ENCODE results near the gene BANP.

The BANP gene

DNA sequence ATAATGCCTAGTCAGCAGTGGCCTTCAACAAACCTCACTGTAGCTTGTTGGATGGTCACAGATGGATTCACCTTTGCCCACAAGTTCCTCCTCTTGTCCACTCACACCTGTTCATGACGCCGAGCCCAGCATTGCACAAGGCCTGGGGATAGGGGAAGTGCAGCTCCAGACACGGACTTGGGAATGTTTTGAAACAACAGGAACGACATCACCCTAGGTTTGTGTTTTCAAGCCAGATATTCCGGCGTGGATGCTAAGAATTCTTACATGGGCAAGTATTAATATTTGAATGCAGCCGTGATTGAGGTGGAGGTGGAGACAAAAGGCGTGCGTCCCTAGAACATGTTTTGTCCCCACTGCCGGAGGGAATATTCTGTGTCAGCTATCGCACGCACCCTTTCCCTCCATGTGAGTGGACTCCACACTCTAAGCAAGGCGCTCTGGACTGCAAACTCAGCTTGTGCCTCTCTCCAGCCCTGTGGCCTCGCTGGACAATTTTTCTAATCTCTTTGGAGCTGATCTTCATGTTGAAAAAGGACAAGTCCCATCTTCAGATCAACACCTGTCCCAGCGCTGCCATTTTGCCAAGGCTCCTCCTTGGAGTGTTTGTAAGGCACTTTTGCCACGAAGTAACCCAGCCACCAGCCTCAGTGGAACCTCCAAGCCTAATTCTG, 2.0 kb upstream of the BANP start:
- Histone ChIP-seq H3K56ac (ENCODE audit: low read length) (no peak overlapping the region), H3K4me3 (ENCODE audit: low read length) (no peak overlapping the region), H3K4ac (ENCODE audit: low read depth, low read length) (no peak overlapping the region), H3K4me1 (ENCODE audit: control insufficient read depth, low read depth, low read length) (no peaks in the 10 kb centered on the region), H2AK5ac (ENCODE audit: low read length) (no peak overlapping the region), H2BK120ac (ENCODE audit: low read depth, low read length) (no peak overlapping the region), H4K5ac (ENCODE audit: low read length) (no peak overlapping the region), H3K9ac (ENCODE audit: low read length) (no peak overlapping the region), H3K18ac (ENCODE audit: low read length) (no peak overlapping the region), H3K27me3 (ENCODE audit: insufficient read depth, low read length, poor library complexity) (no peaks in the 10 kb centered on the region), H2BK5ac (ENCODE audit: low read length) (no peak overlapping the region), H3K36me3 (ENCODE audit: control insufficient read depth, insufficient read depth, low read length) (no peaks in the 10 kb centered on the region), H3K4me2 (ENCODE audit: low read length) (no peak overlapping the region), H2BK15ac (replicated peaks; ENCODE audit: low read depth) (no peak overlapping the region), H3K79me1 (ENCODE audit: low read length) (peaks cover 7% of the 10 kb centered on the region), H4K8ac (ENCODE audit: low read depth, low read length) (no peak overlapping the region), H3K27ac (ENCODE audit: low read depth, low read length) (no peak overlapping the region), H3K79me2 (ENCODE audit: control insufficient read depth, insufficient read depth, low read length) (peaks cover 24% of the 10 kb centered on the region), H3K23ac (ENCODE audit: low read length) (no peak overlapping the region)
- DNase-seq, result no peak
- WGBS (ENCODE audit: extremely low coverage, insufficient coverage, low lambda C conversion rate), result no CpG with 5 or more reads among the region's 16 CpGs

DNA sequence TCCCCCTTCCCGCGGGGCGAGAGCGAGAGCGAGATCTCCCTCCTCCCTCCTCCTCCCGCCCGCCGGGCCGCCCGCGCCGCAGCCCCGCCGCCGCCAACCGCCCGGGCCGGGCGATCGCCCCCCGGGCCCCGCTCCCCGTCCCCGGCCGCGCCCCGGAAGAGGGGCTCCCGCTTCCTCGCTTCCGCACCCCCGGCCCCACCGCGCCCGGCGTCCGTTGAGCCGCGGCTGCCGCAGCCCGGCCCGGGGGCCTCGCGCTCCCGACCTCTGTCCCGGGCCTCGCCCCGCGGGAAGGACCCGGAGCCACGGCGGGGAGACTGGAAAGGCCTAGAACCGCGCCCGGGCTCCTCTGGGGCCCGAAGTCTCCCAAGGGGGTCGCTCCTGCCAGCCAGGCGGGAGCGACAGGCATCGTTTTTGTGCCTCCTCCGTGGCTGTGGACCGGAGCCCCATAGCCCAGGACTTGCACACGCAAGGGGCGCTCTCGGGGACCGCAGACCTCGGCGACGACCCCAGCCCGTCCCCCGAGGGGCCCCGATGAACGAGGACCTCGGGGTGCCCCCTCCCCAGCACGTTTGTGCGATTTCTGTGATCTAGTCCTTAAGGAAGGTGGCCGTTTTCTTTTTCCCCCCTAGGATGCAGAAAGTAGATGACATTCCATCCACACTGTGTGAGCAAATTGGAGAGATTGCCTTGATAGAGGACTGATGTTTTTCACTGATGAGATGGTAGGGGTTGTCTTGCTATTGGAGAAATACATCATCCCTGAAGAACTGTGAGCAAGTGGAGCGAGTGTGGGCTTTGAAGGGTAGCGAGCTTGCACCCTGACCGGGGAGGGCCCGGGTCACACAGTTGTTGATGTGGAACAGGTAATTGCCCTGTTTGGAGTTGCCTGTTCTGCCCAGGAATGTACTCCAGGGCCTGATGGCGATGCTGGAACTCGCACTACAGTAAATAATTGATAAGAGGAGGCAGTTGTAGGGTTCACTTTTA, 611 bp downstream of the BANP start:
- H2BK120ac ChIP-seq (ENCODE audit: low read depth, low read length), result peak overlapping the region; percentile 16
- no peaks in the 10 kb centered on the region for H3K4me1 ChIP-seq (ENCODE audit: control insufficient read depth, low read depth, low read length)
- peak overlapping the region; percentile 80 for H3K27ac ChIP-seq (ENCODE audit: low read depth, low read length)
- no peak overlapping the region for H4K5ac ChIP-seq (ENCODE audit: low read length)
- H3K23ac ChIP-seq (ENCODE audit: low read length), result peak overlapping the region; percentile 15
- no peak overlapping the region for H2AK5ac ChIP-seq (ENCODE audit: low read length)
- H3K79me1 ChIP-seq (ENCODE audit: low read length), result peaks cover 23% of the 10 kb centered on the region
- no peak overlapping the region for H2BK5ac ChIP-seq (ENCODE audit: low read length)
- no CpG with 5 or more reads among the region's 82 CpGs for WGBS (ENCODE audit: extremely low coverage, insufficient coverage, low lambda C conversion rate)
- peaks cover 50% of the 10 kb centered on the region for H3K79me2 ChIP-seq (ENCODE audit: control insufficient read depth, insufficient read depth, low read length)
- peak; percentile 29 for DNase-seq
- H3K4me2 ChIP-seq (ENCODE audit: low read length), result peak overlapping the region; percentile 65
- peak overlapping the region; percentile 69 for H4K8ac ChIP-seq (ENCODE audit: low read depth, low read length)
- H3K36me3 ChIP-seq (ENCODE audit: control insufficient read depth, insufficient read depth, low read length), result no peaks in the 10 kb centered on the region
- peak overlapping the region; percentile 84 for H3K4me3 ChIP-seq (ENCODE audit: low read length)
- peak overlapping the region; percentile 99 for H3K18ac ChIP-seq (ENCODE audit: low read length)
- peak overlapping the region; percentile 96 for H3K4ac ChIP-seq (ENCODE audit: low read depth, low read length)
- peak overlapping the region; percentile 95 for H3K56ac ChIP-seq (ENCODE audit: low read length)
- no peak overlapping the region for H2BK15ac ChIP-seq (replicated peaks; ENCODE audit: low read depth)
- peak overlapping the region; percentile 82 for H3K9ac ChIP-seq (ENCODE audit: low read length)
- no peaks in the 10 kb centered on the region for H3K27me3 ChIP-seq (ENCODE audit: insufficient read depth, low read length, poor library complexity)

DNA sequence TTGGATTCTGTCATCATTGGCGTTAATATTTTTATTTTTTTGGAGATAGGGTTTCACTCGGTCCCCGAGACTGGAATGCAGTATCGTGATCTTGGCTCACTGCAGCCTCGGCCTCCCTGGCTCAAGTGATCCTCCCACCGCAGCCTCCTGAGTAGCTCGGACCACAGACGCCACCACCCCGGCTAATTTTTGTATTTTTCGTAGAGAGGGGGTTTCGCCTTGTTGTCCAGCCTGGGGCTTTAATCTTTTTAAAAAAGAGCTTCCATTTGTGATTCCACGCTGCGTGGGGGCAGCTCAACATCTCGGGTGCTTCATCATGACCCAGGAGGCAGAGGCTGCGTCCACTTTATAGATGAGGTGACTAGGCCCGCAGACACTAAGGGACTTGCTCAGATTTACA, 1.5 kb downstream of the BANP start:
- no peak overlapping the region for H4K8ac ChIP-seq (ENCODE audit: low read depth, low read length)
- no peak overlapping the region for H3K4me3 ChIP-seq (ENCODE audit: low read length)
- peaks cover 2% of the 10 kb centered on the region for H3K36me3 ChIP-seq (ENCODE audit: control insufficient read depth, insufficient read depth, low read length)
- peaks cover 59% of the 10 kb centered on the region for H3K79me2 ChIP-seq (ENCODE audit: control insufficient read depth, insufficient read depth, low read length)
- H3K79me1 ChIP-seq (ENCODE audit: low read length), result peaks cover 26% of the 10 kb centered on the region
- no peak overlapping the region for H2BK15ac ChIP-seq (replicated peaks; ENCODE audit: low read depth)
- no peak overlapping the region for H2AK5ac ChIP-seq (ENCODE audit: low read length)
- DNase-seq, result no peak
- WGBS (ENCODE audit: extremely low coverage, insufficient coverage, low lambda C conversion rate), result no CpG with 5 or more reads among the region's 16 CpGs
- H3K9ac ChIP-seq (ENCODE audit: low read length), result peak overlapping the region; percentile 82
- H3K18ac ChIP-seq (ENCODE audit: low read length), result no peak overlapping the region
- H3K56ac ChIP-seq (ENCODE audit: low read length), result peak overlapping the region; percentile 4
- H2BK5ac ChIP-seq (ENCODE audit: low read length), result no peak overlapping the region
- no peak overlapping the region for H2BK120ac ChIP-seq (ENCODE audit: low read depth, low read length)
- no peaks in the 10 kb centered on the region for H3K27me3 ChIP-seq (ENCODE audit: insufficient read depth, low read length, poor library complexity)
- no peak overlapping the region for H3K4me2 ChIP-seq (ENCODE audit: low read length)
- no peak overlapping the region for H3K4ac ChIP-seq (ENCODE audit: low read depth, low read length)
- H4K5ac ChIP-seq (ENCODE audit: low read length), result no peak overlapping the region
- H3K4me1 ChIP-seq (ENCODE audit: control insufficient read depth, low read depth, low read length), result no peaks in the 10 kb centered on the region
- H3K23ac ChIP-seq (ENCODE audit: low read length), result no peak overlapping the region
- H3K27ac ChIP-seq (ENCODE audit: low read depth, low read length), result no peak overlapping the region

DNA sequence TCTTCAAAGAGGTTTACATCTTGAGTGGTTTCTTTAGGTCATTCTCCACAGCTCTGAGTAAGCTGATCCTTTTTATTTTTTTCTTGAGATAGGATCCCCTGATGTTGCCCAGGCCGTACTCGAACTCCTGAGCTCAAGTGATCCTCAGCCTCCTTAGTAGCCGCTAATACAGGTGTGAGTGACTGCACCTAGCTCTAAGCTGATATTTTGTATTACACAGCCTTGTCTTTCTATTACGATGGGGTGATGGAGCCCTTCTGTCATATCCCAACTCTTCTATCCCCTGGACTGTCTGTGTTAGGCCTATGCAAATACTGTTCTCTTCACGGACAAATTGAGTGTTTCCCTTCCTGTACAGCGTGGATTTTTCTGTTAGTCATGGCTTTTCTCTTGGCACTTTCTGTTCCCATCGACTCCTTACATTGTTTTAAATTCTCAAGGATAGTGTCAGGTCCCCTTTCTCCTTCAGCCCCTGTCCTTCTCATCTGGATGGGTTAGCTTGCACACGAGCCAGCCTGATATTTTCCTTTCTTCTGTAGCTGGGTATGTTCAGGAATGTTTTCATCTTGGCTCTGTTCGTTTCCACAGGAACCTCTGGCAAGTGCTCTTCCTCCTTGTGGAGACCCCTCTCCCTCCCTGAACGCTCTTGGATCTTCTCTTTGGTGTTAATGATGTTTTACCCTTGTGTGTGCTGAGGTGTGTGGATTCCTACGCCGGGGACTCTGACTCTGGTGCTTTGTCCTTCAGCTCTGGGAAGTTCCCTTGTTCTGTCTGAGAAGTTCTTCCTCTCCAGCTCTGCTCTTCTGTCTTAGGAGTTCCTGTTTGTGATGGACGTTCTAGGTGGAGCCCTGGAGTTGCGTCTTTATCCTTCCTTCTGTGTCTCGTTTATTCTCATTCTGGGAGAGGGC, 2.3 kb downstream of the BANP start:
- H3K4me3 ChIP-seq (ENCODE audit: low read length), result no peak overlapping the region
- H3K56ac ChIP-seq (ENCODE audit: low read length), result no peak overlapping the region
- no peak overlapping the region for H3K23ac ChIP-seq (ENCODE audit: low read length)
- H3K27ac ChIP-seq (ENCODE audit: low read depth, low read length), result no peak overlapping the region
- no peak for DNase-seq
- H3K18ac ChIP-seq (ENCODE audit: low read length), result no peak overlapping the region
- no CpG with 5 or more reads among the region's 15 CpGs for WGBS (ENCODE audit: extremely low coverage, insufficient coverage, low lambda C conversion rate)
- peaks cover 2% of the 10 kb centered on the region for H3K36me3 ChIP-seq (ENCODE audit: control insufficient read depth, insufficient read depth, low read length)
- no peak overlapping the region for H3K4me2 ChIP-seq (ENCODE audit: low read length)
- H3K4ac ChIP-seq (ENCODE audit: low read depth, low read length), result no peak overlapping the region
- H2BK5ac ChIP-seq (ENCODE audit: low read length), result no peak overlapping the region
- no peak overlapping the region for H2AK5ac ChIP-seq (ENCODE audit: low read length)
- H3K79me2 ChIP-seq (ENCODE audit: control insufficient read depth, insufficient read depth, low read length), result peaks cover 67% of the 10 kb centered on the region
- H3K79me1 ChIP-seq (ENCODE audit: low read length), result peaks cover 31% of the 10 kb centered on the region
- no peak overlapping the region for H2BK15ac ChIP-seq (replicated peaks; ENCODE audit: low read depth)
- no peak overlapping the region for H4K8ac ChIP-seq (ENCODE audit: low read depth, low read length)
- no peak overlapping the region for H3K9ac ChIP-seq (ENCODE audit: low read length)
- no peaks in the 10 kb centered on the region for H3K4me1 ChIP-seq (ENCODE audit: control insufficient read depth, low read depth, low read length)
- H4K5ac ChIP-seq (ENCODE audit: low read length), result no peak overlapping the region
- H3K27me3 ChIP-seq (ENCODE audit: insufficient read depth, low read length, poor library complexity), result no peaks in the 10 kb centered on the region
- H2BK120ac ChIP-seq (ENCODE audit: low read depth, low read length), result no peak overlapping the region

DNA sequence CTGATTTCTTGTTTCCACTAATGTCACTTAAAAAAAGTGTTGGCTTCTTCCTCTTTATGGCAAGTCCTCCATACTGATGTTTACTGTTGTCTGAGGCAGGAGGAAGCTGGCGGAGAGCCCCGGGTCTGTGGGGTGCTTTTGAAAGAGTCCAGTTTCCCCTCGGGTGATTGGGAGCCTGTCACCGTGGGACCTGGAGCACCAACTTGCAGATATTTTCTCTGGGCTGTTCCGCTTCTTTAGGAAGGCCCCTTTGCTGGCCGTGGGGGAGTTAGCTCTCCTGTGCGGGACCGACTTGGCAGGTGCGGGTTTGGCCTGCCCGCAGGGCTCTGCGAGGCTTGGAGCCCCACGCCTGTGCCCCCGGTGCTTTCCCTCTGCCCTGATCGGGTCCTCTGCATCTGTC, 3.1 kb downstream of the BANP start:
- H3K4me2 ChIP-seq (ENCODE audit: low read length), result no peak overlapping the region
- H3K27me3 ChIP-seq (ENCODE audit: insufficient read depth, low read length, poor library complexity), result no peaks in the 10 kb centered on the region
- no peak overlapping the region for H4K8ac ChIP-seq (ENCODE audit: low read depth, low read length)
- no CpG with 5 or more reads among the region's 14 CpGs for WGBS (ENCODE audit: extremely low coverage, insufficient coverage, low lambda C conversion rate)
- H3K4ac ChIP-seq (ENCODE audit: low read depth, low read length), result no peak overlapping the region
- no peak overlapping the region for H3K4me3 ChIP-seq (ENCODE audit: low read length)
- H3K4me1 ChIP-seq (ENCODE audit: control insufficient read depth, low read depth, low read length), result no peaks in the 10 kb centered on the region
- H2AK5ac ChIP-seq (ENCODE audit: low read length), result no peak overlapping the region
- peaks cover 2% of the 10 kb centered on the region for H3K36me3 ChIP-seq (ENCODE audit: control insufficient read depth, insufficient read depth, low read length)
- no peak overlapping the region for H3K18ac ChIP-seq (ENCODE audit: low read length)
- no peak overlapping the region for H3K9ac ChIP-seq (ENCODE audit: low read length)
- H3K79me2 ChIP-seq (ENCODE audit: control insufficient read depth, insufficient read depth, low read length), result peaks cover 74% of the 10 kb centered on the region
- no peak overlapping the region for H2BK15ac ChIP-seq (replicated peaks; ENCODE audit: low read depth)
- peaks cover 37% of the 10 kb centered on the region for H3K79me1 ChIP-seq (ENCODE audit: low read length)
- H2BK120ac ChIP-seq (ENCODE audit: low read depth, low read length), result no peak overlapping the region
- no peak overlapping the region for H3K27ac ChIP-seq (ENCODE audit: low read depth, low read length)
- no peak overlapping the region for H2BK5ac ChIP-seq (ENCODE audit: low read length)
- DNase-seq, result no peak
- H3K23ac ChIP-seq (ENCODE audit: low read length), result no peak overlapping the region
- no peak overlapping the region for H3K56ac ChIP-seq (ENCODE audit: low read length)
- no peak overlapping the region for H4K5ac ChIP-seq (ENCODE audit: low read length)

Data from mesendoderm (in vitro differentiated cells).